Upper lobe of right lung (tissue), 1 donor: ENCODE measurements around the gene ACACB. TPM values are rescaled to one million over a fixed set of nuclear protein-coding genes. Genes with fewer than 3 reads are reported as not detected.

Experiments
- ATAC-seq: fragments of 200-7000 bp; cut with Tn5 transposase; one replicate; pipeline ENCODE4 v1.9.1; 2020; ENCODE audit warnings: mild to moderate bottlenecking, moderate library complexity
- DNase-seq: peaks from one replicate; pipeline ENCODE4 v3.0.0-alpha.2; 2020
- H3K27ac ChIP-seq: fragments of 200-600 bp; one replicate; pipeline ENCODE4 v1.8.0; 2022
- H3K27me3 ChIP-seq: fragments of 200-600 bp; one replicate; pipeline ENCODE4 v1.8.0; 2022; ENCODE audit warnings: mild to moderate bottlenecking
- H3K36me3 ChIP-seq: fragments of 200-600 bp; one replicate; pipeline ENCODE4 v1.8.0; 2022
- H3K4me1 ChIP-seq: fragments of 200-600 bp; one replicate; pipeline ENCODE4 v1.8.0; 2022
- H3K4me3 ChIP-seq: fragments of 200-600 bp; one replicate; pipeline ENCODE4 v1.8.0; 2022; ENCODE audit warnings: mild to moderate bottlenecking
- H3K9me3 ChIP-seq: fragments of 200-600 bp; one replicate; pipeline ENCODE4 v1.8.0; 2022
- CTCF ChIP-seq: fragments of 200-600 bp; IDR thresholded peaks from one replicate; pipeline ENCODE4 v1.8.0; 2022; ENCODE audit warnings: antibody characterized with exemption
- intact Hi-C: fragments of 100-400 bp; cut with DNase I; formaldehyde crosslinking; loops from one replicate; pipeline ENCODE4 v1.11.0; 2022
- total RNA-seq: library from RNA; stranded (reverse); fragmentation: NEBNext Ultra II Directional; extraction: Animal tissue kit (Norgen Biotek cat#: 25700); gene quantifications from one replicate; pipeline ENCODE4 v1.2.1, GENCODE V29; 2021
- donor health status: DM: no; HTN: yes; CAD: no; lungs with severe emphysema.

ACACB gene
- total RNA-seq, 1 donor from 2014 or later: 35.2 TPM

GRCh38 chr12:109250523-109250922, 134.1 kb downstream of the ACACB start:
- no peak for ATAC-seq
- Histone ChIP-seq H3K27ac (no peak overlapping the region), H3K36me3 (peaks cover 65% of the 10 kb centered on the region), H3K27me3 (no peaks in the 10 kb centered on the region), H3K4me3 (no peak overlapping the region), H3K4me1 (no peaks in the 10 kb centered on the region), H3K9me3 (peaks cover 7% of the 10 kb centered on the region)
- intact Hi-C loops: no loop called here
- TF ChIP-seq CTCF: no peak
- DNase-seq: no peak

- intact Hi-C loops: no loop called here
- no peaks in the 10 kb centered on the region for H3K27me3 ChIP-seq
- no peaks in the 10 kb centered on the region for H3K4me1 ChIP-seq
- no peak overlapping the region for H3K27ac ChIP-seq
- TF ChIP-seq CTCF: no peak
- peaks cover 65% of the 10 kb centered on the region for H3K36me3 ChIP-seq
- H3K4me3 ChIP-seq: no peak overlapping the region
- H3K9me3 ChIP-seq: peaks cover 7% of the 10 kb centered on the region
- DNase-seq (no peak), ATAC-seq (no peak)
Measured at GRCh38 chr12:109252799-109253198, 136.4 kb downstream of the ACACB start.

GRCh38 chr12:109253913-109254544, 137.6 kb downstream of the ACACB start:
- Histone ChIP-seq H3K4me1 (no peaks in the 10 kb centered on the region), H3K36me3 (peaks cover 66% of the 10 kb centered on the region), H3K9me3 (peaks cover 7% of the 10 kb centered on the region), H3K4me3 (no peak overlapping the region), H3K27ac (no peak overlapping the region), H3K27me3 (no peaks in the 10 kb centered on the region)
- no peak for TF ChIP-seq CTCF
- intact Hi-C loops: no loop called here
- no peak for ATAC-seq
- no peak for DNase-seq

- Histone ChIP-seq H3K4me3 (no peak overlapping the region), H3K36me3 (peaks cover 70% of the 10 kb centered on the region), H3K9me3 (peaks cover 7% of the 10 kb centered on the region), H3K4me1 (no peaks in the 10 kb centered on the region), H3K27me3 (no peaks in the 10 kb centered on the region), H3K27ac (no peak overlapping the region)
- no peak for DNase-seq
- intact Hi-C loops: no loop called here
- TF ChIP-seq CTCF: no peak
- no peak for ATAC-seq
Measured at GRCh38 chr12:109255377-109255776, 139.0 kb downstream of the ACACB start.

GRCh38 chr12:109256011-109256410, 139.6 kb downstream of the ACACB start:
- DNase-seq (no peak), ATAC-seq (no peak)
- Histone ChIP-seq H3K4me3 (no peak overlapping the region), H3K27ac (no peak overlapping the region), H3K27me3 (no peaks in the 10 kb centered on the region), H3K36me3 (peaks cover 71% of the 10 kb centered on the region), H3K9me3 (peaks cover 7% of the 10 kb centered on the region), H3K4me1 (no peaks in the 10 kb centered on the region)
- TF ChIP-seq CTCF: no peak
- intact Hi-C loops: no loop called here

- intact Hi-C loops: no loop called here
- ATAC-seq (no peak), DNase-seq (no peak)
- Histone ChIP-seq H3K36me3 (peaks cover 72% of the 10 kb centered on the region), H3K27ac (no peak overlapping the region), H3K27me3 (no peaks in the 10 kb centered on the region), H3K4me3 (no peak overlapping the region), H3K9me3 (peaks cover 7% of the 10 kb centered on the region), H3K4me1 (no peaks in the 10 kb centered on the region)
- no peak for TF ChIP-seq CTCF
Measured at GRCh38 chr12:109258201-109258600, 141.8 kb downstream of the ACACB start.
